Heart left ventricle (tissue), 16 donors: ENCODE data around the gene TMEM147. TPM values are rescaled to one million over a fixed set of nuclear protein-coding genes. Genes with fewer than 3 reads are reported as not detected.
A peak's percentile ranks its signal among the peaks of the same experiment; 100 is the strongest.

ENCODE experiments used
- ATAC-seq, 4 donors: fragments of 200-7000 bp; cut with Tn5 transposase; one replicate each; pipeline ENCODE4 v1.9.1; 2020 to 2022; ENCODE audit warnings: moderate library complexity in 4 of 4, mild to moderate bottlenecking in 3 of 4, moderate number of reproducible peaks in 1 of 4
- DNase-seq, 5 donors: peaks; one replicate each; pipeline ENCODE4 v3.0.0-alpha.2; 2020
- H3K27ac ChIP-seq, 12 donors: fragments of 200-600 bp; sonication (generic) in 4 of 12; one replicate each; pipeline versions ENCODE4 v1.5.0 to v1.8.0; 2016 to 2022; ENCODE audit warnings: mild to moderate bottlenecking in 2 of 12
- H3K27me3 ChIP-seq, 9 donors: fragments of 200-600 bp; sonication (generic) in 2 of 9; one replicate each; pipeline versions ENCODE4 v1.5.1 to v1.8.0; 2016 to 2022; ENCODE audit warnings: mild to moderate bottlenecking in 3 of 9
- H3K36me3 ChIP-seq, 9 donors: fragments of 200-600 bp; sonication (generic) in 2 of 9; one replicate each; pipeline versions ENCODE4 v1.5.0 to v1.8.0; 2018 to 2022; ENCODE audit warnings: mild to moderate bottlenecking in 2 of 9
- H3K4me1 ChIP-seq, 12 donors: fragments of 200-600 bp; sonication (generic) in 4 of 12; one replicate each; pipeline versions ENCODE4 v1.5.0 to v1.8.0; 2016 to 2022; ENCODE audit warnings: mild to moderate bottlenecking in 3 of 12
- H3K4me3 ChIP-seq, 12 donors: fragments of 200-600 bp; sonication (generic) in 4 of 12; one replicate each; pipeline versions ENCODE4 v1.5.0 to v1.8.0; 2017 to 2022; ENCODE audit warnings: mild to moderate bottlenecking in 9 of 12, moderate library complexity in 4 of 12
- H3K9me3 ChIP-seq, 12 donors: fragments of 200-600 bp; sonication (generic) in 4 of 12; one replicate each; pipeline versions ENCODE4 v1.5.0 to v1.8.0; 2016 to 2022; ENCODE audit warnings: mild to moderate bottlenecking in 1 of 12
- POLR2A ChIP-seq, 2 donors: fragments of 450-650 bp; IDR thresholded peaks; one replicate each; pipeline ENCODE4 v1.6.1; 2017; ENCODE audit warnings: antibody characterized with exemption in 2 of 2, mild to moderate bottlenecking in 2 of 2, moderate library complexity in 2 of 2
- WGBS, 4 donors: extraction: QIAGEN DNeasy Blood & Tissue Kit in 2 of 4; methylation state at CpG; one replicate each; pipeline versions ENCODE4 v1.1.5 to v1.1.7; 2013 to 2018; 5-methylcytosine and 5-hydroxymethylcytosine counted together
- intact Hi-C, 10 donors: fragments of 100-400 bp; cut with DNase I; formaldehyde crosslinking; loops; one replicate each; pipeline versions ENCODE4 v1.11.1 to v1.14.2; 2022
- polyA plus RNA-seq, 2 donors: library from polyadenylated mRNA; stranded (reverse); fragments of 200-250 nt; gene quantifications; one replicate each; pipeline ENCODE4 v1.2.3, GENCODE V29; 2013
- total RNA-seq, 9 donors: library from RNA; depleted of rRNA in 2 of 9; stranded (reverse); fragments of >200 nt in 2 of 9; fragmentation: NEBNext Ultra II Directional in 3 of 9; extraction: Animal tissue kit (Norgen Biotek cat#: 25700) in 3 of 9; gene quantifications; one replicate each; pipeline versions ENCODE4 v1.1.0 to v1.2.4, GENCODE V29; 2016 to 2023
- TF ChIP-seq, protein P1 (sequence below), 12 donors: fragments of 200-600 bp; sonication (generic) in 4 of 12; IDR thresholded peaks; one replicate each; pipeline versions ENCODE4 v1.5.0 to v1.8.0; 2018 to 2022; ENCODE audit warnings: antibody characterized with exemption in 12 of 12, mild to moderate bottlenecking in 5 of 12
- donor health status: ischemic (EF 13 %, LVEDD 7.1; RV severe dilation, severe dysfunction).
- donor health status: healthy with polysubstance abuse.
- donor health status: DM: no; HTN: yes; CAD: no.
- donor health status: DM: no; HTN: no; CAD: no.
- donor health status: ischemic (EF 25% LVEDD 6.9; RV normal size, moderate dysfunction).
- donor health status: ischemic (EF 25% LVEDD 5.7; RV mildly dilated, moderate dysfunction).
- donor health status: healthy.
- donor health status: DM: yes; HTN: yes; CAD: no.
- donor health status: ischemic (EF 35%, LVEDD 5.7; RV mildly dilated, moderate dysfunction).
- donor health status: nonischemic (EF 11% LVEDD 7.7; RV severe dilation, severe dysfunction).
- donor health status: DM: yes; HTN: yes; CAD: no.
- donor health status: PGD.
- donor health status: ischemic (EF 29% LVEDD 5.4; RV normal size, mild dysfunction).
- donor health status: nonischemic (EF 23%, LVEDD 6.1; RV moderate dilation, normal function).

TMEM147 gene
- total and polyA plus RNA-seq, 11 donors = 68.9 to 191 (median 96.0) TPM

DNA sequence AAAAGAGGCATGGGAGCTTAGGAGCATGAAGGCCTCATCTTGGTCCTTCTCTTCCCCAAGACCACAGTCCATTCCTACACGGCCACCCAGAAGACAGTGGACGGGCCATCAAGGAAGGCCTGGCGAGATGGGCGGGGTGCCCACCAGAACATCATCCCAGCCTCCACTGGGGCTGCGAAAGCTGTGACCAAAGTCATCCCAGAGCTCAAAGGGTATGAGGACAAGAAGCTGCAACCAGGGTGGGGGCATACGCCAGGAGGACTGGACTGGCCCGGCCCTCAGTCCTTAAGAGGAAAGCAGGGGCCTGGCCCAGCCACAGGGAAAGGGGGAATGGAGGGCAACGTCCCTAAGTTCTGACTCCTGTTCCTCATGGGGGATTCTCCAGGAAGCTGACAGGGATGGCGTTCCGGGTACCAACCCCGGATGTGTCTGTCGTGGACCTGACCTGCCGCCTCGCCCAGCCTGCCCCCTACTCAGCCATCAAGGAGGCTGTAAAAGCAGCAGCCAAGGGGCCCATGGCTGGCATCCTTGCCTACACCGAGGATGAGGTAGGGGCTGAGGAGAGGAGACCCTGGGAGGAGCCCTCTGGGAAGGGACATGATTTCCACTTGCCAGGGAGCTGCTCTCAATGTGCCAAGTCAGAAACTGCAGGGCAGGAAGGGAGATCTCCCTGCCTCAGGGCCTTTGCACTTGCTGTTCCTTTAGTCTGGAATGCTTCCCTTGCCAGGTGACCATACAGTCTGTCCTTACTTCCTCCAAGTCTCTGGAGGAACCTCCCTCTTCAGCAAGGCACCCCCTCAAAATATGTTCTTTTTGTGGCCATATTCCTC is 1.9 kb upstream of the TMEM147 start:
- H3K27ac ChIP-seq = no peak overlapping the region
- no peak for ATAC-seq
- no peaks in the 10 kb centered on the region for H3K9me3 ChIP-seq
- DNase-seq = no peak
- peaks cover 0 to 12% (median 0%) of the 10 kb centered on the region in 9 donors for H3K36me3 ChIP-seq
- 94 to 100% (median 97%) methylated on average over 10 to 15 of the region's 15 CpGs for WGBS, 4 donors
- TF ChIP-seq POLR2A (IDR thresholded peaks at IDR 0.05) = no peak
- TF ChIP-seq, protein P1, sequence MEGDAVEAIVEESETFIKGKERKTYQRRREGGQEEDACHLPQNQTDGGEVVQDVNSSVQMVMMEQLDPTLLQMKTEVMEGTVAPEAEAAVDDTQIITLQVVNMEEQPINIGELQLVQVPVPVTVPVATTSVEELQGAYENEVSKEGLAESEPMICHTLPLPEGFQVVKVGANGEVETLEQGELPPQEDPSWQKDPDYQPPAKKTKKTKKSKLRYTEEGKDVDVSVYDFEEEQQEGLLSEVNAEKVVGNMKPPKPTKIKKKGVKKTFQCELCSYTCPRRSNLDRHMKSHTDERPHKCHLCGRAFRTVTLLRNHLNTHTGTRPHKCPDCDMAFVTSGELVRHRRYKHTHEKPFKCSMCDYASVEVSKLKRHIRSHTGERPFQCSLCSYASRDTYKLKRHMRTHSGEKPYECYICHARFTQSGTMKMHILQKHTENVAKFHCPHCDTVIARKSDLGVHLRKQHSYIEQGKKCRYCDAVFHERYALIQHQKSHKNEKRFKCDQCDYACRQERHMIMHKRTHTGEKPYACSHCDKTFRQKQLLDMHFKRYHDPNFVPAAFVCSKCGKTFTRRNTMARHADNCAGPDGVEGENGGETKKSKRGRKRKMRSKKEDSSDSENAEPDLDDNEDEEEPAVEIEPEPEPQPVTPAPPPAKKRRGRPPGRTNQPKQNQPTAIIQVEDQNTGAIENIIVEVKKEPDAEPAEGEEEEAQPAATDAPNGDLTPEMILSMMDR (IDR thresholded peaks at IDR 0.05) = no peak
- H3K4me1 ChIP-seq = peaks cover 4 to 30% (median 16%) of the 10 kb centered on the region in 12 donors
- no peak overlapping the region for H3K4me3 ChIP-seq
- intact Hi-C loops = loop anchor here in 3 of 10 donors (2.0 to 10.0 kb wide), 3 partner anchors 71 to 173 kb away; partner anchors contain the start of genes HAUS5 (in 1 of the 3) and KMT2B (in 1 of the 3)
- no peaks in the 10 kb centered on the region for H3K27me3 ChIP-seq

GRCh38 chr19:35544110-35544802 is 1.2 kb upstream of the TMEM147 start:
- DNase-seq (no peak), ATAC-seq (no peak)
- WGBS, 4 donors = 78 to 87% (median 82%) methylated on average over 3 of the region's 3 CpGs
- Histone ChIP-seq H3K36me3 (peaks cover 0 to 12% (median 0%) of the 10 kb centered on the region in 9 donors), H3K4me1 (peaks cover 4 to 30% (median 17%) of the 10 kb centered on the region in 12 donors), H3K4me3 (peak overlapping the region in 11 of 12 donors; percentile 63 to 98 (median 84)), H3K27ac (peak overlapping the region in 2 of 12 donors; percentile 81 to 86), H3K27me3 (no peaks in the 10 kb centered on the region), H3K9me3 (no peaks in the 10 kb centered on the region)
- intact Hi-C loops = loop anchor here in 3 of 10 donors (2.0 to 10.0 kb wide), 3 partner anchors 71 to 173 kb away; partner anchors contain the start of genes HAUS5 (in 1 of the 3) and KMT2B (in 1 of the 3)
- no peak for TF ChIP-seq POLR2A (IDR thresholded peaks at IDR 0.05)
- TF ChIP-seq, protein P1 (IDR thresholded peaks at IDR 0.05) = no peak

DNA sequence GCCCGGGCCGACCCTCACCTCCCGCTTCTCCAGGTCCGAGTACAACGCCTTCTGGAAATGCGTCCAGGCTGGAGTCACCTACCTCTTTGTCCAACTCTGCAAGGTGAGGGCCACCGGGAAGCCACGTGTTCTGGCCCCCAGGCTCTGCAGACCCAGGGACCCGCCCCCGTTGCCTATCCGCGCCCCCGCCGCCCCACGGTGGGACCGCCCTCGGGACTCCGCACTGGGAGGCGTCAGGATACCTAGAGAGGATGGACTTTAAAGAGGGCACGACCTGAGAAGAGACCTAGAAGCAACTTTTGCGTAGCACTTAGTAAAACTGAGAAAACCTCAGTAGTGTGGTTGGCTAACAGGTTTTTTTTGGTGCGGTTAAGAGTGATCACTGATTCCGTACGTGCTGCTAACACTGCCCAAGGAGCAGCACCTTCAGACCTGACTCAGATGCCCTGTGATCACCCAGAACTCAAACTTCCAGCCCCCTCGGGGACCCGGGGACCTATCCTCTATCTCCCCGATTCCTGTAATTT is 492 bp downstream of the TMEM147 start:
- H3K27me3 ChIP-seq = no peaks in the 10 kb centered on the region
- TF ChIP-seq, protein P1 (IDR thresholded peaks at IDR 0.05) = no peak
- TF ChIP-seq POLR2A (IDR thresholded peaks at IDR 0.05) = no peak
- H3K4me1 ChIP-seq = peaks cover 4 to 30% (median 17%) of the 10 kb centered on the region in 12 donors
- intact Hi-C loops = loop anchor here in 8 of 10 donors (1.0 to 10.0 kb wide), 6 partner anchors 66 to 171 kb away; partner anchors contain the start of genes KMT2B (in 4 of the 8) and HAUS5 (in 3 of the 8)
- WGBS, 4 donors = 4 to 7% (median 4%) methylated on average over 21 to 27 of the region's 27 CpGs
- peak overlapping the region; percentile 63 to 99 (median 88) for H3K4me3 ChIP-seq
- H3K36me3 ChIP-seq = peaks cover 0 to 12% (median 0%) of the 10 kb centered on the region in 9 donors
- H3K27ac ChIP-seq = peak overlapping the region in 11 of 12 donors; percentile 70 to 87 (median 77)
- peak in 3 of 4 donors; percentile 13 to 57 (median 30) for ATAC-seq
- no peaks in the 10 kb centered on the region for H3K9me3 ChIP-seq
- DNase-seq = peak in 3 of 5 donors; percentile 34 to 46 (median 42)
